GM18511 (cell line): Measurements from ENCODE around the gene LCE1A.

Source experiments
- ATAC-seq: cut with Tn5 transposase; IDR thresholded peaks from one replicate; pipeline ENCODE4 v1.9.1; 2021; ENCODE audit warnings: mild to moderate bottlenecking, moderate library complexity; ENCODE audit not compliant: unreplicated experiment

The LCE1A gene

DNA sequence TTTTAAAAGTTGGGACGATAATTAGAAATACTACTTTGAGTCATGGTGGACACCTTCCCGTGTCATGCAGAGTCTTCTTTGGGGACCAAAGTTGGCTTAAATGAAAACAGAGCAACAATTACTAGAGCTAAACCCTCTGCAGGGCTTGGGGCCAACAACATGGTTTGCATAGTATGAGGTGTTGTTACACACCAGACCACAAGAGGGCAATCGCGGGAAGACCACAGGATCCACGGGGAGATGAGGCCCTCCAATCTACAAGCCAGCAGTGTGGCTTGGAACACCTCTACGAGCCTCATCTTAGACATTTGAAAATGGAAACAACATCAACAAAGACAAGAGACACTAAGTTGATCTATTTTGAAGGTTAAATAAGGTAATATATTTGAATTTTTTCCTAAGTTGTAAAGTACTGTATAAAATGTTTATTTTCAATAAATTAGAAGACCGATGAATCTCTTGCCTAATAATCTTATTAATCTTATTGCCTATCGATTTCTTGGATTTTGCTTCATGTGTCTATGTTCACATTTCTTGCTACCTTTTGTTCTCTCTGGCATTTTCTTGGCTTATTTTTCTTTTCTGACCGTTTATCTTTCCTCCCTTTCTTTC lies 42.6 kb downstream of the LCE1A start:
- ATAC-seq: peak; percentile 70

DNA sequence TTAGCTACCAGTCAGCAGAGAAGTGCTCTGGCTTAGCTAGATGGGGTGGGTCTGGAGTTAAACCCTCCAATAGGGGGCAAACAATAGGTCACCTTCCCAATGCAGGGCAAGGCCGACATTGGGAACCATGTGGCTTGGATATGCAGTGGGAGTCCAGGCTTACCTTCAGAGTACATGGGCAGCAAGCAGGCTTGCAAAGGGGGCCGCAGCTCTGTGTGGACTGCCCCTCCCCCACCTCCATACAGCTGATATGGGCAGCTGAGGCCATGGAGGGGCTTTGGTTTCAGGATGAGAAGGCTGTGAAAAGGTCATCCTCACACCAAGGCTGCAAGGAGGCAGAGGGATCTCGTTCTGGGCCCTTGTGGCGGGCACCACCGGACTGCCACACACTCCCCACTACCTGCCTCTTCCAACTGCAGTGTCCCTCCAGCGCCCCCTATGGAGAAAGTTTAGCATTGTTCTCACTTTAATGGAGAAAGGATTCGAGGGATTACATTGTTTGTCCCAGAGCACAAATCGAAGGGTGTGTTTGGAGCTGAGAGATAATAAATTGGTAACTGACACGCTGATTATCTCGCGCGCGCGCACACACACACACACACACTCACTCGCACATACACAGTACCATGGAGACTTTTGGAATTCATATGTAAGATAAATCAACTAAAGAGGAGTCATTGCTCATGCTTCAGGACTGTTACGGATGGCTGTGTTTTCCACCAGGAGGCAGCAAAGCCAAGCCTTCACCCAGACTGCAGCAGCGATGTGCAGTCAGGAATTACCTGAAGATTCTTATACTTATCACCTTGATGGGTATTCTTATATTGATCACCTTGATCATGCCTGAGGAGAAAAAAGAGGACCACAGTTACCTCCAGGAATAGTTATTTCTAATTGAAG lies 43.8 kb downstream of the LCE1A start:
- ATAC-seq: no peak

DNA sequence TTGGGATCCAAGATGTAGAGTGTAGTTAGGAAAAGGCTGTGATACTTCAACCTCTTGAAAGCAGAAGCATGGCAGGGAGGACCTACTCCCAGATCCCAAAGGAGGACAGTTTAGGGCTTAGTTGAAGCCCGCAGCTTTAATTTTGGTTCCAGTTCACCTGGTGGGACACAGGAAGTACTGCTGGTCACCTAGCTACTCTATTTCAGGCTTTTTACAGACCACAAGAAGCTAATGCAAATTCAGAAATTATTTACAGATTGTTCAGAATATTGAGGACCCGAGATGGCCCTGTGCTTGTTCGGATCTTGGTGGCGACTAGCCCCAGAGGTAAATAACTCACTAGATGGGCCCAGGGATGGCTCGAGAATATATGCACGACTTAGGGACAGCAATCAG lies 44.5 kb downstream of the LCE1A start:
- no peak for ATAC-seq

DNA sequence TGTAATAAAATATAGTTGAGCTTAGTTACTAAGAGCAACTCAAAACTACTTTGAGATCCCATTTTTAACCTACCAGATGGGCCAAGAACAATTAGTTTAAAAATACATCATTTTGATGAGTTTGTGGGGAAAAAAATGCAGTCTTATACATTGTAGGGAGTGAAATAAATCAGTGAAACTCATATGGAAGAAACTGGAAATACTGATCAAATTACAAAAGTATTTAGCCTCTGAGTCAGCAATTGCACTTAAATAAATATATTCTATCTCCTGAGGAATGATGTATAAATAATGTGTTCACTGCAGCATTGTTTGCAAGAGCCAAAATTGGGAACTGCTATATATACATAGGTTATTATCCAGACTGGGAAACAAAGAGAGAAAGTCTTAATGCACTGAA lies 46.2 kb downstream of the LCE1A start:
- ATAC-seq: no peak

DNA sequence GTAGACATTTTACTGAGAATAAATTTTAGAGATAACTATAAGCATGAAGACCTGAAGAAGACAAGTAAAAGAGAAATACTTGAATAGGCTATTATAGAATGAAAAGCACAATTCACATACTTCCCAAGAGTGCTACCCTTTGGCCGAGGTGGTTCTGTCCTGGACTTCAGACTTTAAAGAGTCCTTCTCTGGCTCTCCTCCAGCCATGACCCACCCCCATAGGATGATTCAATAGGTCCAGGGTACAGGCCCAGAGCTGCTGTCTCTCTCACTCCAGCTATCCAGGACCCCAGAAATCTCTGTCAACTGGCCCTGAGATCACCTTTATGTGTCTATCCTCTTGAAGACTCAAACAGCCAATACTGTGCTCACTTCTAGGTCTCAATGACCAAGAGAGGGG lies 49.6 kb downstream of the LCE1A start:
- ATAC-seq: no peak
